ENCODE data around the gene DNAH17. TPM values are rescaled to one million over a fixed set of nuclear protein-coding genes. Genes with fewer than 3 reads are reported as not detected.

The DNAH17 gene
- polyA plus RNA-seq, 1 of the 3 experiments (the other 2 are of a cell fraction), result not detected

DNA sequence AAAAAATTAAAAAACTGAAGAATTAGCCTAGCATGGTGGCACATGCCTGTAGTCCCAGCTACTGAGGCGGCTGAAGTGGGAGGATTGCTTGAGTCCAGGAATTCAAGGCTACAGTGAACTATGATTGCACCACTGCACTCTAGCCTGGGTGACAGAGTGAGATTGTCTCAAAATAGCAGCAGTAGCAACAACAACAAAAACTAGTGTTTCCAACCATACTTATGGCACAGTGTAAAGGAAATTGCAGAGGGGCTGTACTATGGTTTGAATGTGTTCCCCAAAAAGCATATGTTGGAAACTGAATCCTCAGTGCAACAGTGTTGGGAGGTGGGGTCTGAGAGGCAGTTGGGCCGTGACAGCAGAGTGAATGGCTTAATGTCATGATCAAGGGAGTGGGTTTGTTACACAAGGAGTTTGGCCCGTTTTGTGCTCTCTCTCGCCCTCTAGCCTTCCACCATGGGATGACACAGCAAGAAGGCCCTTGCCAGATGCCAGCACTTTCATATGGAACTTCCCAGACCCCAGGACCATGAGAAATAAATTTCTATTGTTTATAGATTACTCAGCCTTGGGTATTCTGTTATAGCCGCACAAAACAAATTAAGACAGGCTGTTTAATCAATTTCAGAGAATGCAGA lies 128.7 kb downstream of the DNAH17 start:
- Histone ChIP-seq H3K27ac (ENCODE audit: low read depth in 2 of 2, low read length in 1 of 2) (no peak overlapping the region), H3K27me3 (ENCODE audit: insufficient read depth) (no peaks in the 10 kb centered on the region), H4K20me1 (ENCODE audit: insufficient read depth) (no peaks in the 10 kb centered on the region), H3K9me3 (no peaks in the 10 kb centered on the region), H3F3A (replicated peaks; ENCODE audit: insufficient read depth) (no peaks in the 10 kb centered on the region), H3K4me3 (ENCODE audit: low read depth in 2 of 2, low read length in 1 of 2) (no peak overlapping the region), H3K4me1 (ENCODE audit: control insufficient read depth in 1 of 2, insufficient read depth in 2 of 2, low read depth in 1 of 2, low read length in 1 of 2) (peaks cover 0 to 2% of the 10 kb centered on the region in 2 experiments; a peak in 1 of 4 replicates), H3K9ac (no peak overlapping the region), H3K9me2 (no peaks in the 10 kb centered on the region), H3K79me2 (ENCODE audit: insufficient read depth) (no peaks in the 10 kb centered on the region), H2AFZ (ENCODE audit: low read depth) (no peak overlapping the region), H3K36me3 (replicated peaks in 1 of 2; ENCODE audit: control insufficient read depth in 1 of 2, insufficient read depth in 2 of 2, low read length in 1 of 2) (no peaks in the 10 kb centered on the region), H3K4me2 (no peak overlapping the region)
- WGBS (ENCODE audit: low lambda C conversion rate), result 55% methylated on average over 5 of the region's 5 CpGs
- DNase-seq, result no peak
- ChIA-PET CTCF (interaction anchor here (1.7 to 4.2 kb wide), 2 partner anchors 27 to 88 kb away, joined by 4 to 23 read pairs; no protein-coding TSS in a partner anchor), POLR2A (no interaction called here)
- TF ChIP-seq, protein P1, sequence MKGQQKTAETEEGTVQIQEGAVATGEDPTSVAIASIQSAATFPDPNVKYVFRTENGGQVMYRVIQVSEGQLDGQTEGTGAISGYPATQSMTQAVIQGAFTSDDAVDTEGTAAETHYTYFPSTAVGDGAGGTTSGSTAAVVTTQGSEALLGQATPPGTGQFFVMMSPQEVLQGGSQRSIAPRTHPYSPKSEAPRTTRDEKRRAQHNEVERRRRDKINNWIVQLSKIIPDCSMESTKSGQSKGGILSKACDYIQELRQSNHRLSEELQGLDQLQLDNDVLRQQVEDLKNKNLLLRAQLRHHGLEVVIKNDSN (IDR thresholded peaks at IDR 0.05; ENCODE audit: borderline replicate concordance, low read depth), result no peak
- TF ChIP-seq, protein P2, sequence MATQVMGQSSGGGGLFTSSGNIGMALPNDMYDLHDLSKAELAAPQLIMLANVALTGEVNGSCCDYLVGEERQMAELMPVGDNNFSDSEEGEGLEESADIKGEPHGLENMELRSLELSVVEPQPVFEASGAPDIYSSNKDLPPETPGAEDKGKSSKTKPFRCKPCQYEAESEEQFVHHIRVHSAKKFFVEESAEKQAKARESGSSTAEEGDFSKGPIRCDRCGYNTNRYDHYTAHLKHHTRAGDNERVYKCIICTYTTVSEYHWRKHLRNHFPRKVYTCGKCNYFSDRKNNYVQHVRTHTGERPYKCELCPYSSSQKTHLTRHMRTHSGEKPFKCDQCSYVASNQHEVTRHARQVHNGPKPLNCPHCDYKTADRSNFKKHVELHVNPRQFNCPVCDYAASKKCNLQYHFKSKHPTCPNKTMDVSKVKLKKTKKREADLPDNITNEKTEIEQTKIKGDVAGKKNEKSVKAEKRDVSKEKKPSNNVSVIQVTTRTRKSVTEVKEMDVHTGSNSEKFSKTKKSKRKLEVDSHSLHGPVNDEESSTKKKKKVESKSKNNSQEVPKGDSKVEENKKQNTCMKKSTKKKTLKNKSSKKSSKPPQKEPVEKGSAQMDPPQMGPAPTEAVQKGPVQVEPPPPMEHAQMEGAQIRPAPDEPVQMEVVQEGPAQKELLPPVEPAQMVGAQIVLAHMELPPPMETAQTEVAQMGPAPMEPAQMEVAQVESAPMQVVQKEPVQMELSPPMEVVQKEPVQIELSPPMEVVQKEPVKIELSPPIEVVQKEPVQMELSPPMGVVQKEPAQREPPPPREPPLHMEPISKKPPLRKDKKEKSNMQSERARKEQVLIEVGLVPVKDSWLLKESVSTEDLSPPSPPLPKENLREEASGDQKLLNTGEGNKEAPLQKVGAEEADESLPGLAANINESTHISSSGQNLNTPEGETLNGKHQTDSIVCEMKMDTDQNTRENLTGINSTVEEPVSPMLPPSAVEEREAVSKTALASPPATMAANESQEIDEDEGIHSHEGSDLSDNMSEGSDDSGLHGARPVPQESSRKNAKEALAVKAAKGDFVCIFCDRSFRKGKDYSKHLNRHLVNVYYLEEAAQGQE (IDR thresholded peaks at IDR 0.05; ENCODE audit: low read depth, low read length), result no peak
- TF ChIP-seq CTCF (IDR thresholded peaks at IDR 0.05) (peak; percentile 30; the same call in 1 of the 2 replicates), JUND (IDR thresholded peaks at IDR 0.05) (no peak), FOXJ3 (CRISPR knock-in tag; IDR thresholded peaks at IDR 0.05) (no peak)

DNA sequence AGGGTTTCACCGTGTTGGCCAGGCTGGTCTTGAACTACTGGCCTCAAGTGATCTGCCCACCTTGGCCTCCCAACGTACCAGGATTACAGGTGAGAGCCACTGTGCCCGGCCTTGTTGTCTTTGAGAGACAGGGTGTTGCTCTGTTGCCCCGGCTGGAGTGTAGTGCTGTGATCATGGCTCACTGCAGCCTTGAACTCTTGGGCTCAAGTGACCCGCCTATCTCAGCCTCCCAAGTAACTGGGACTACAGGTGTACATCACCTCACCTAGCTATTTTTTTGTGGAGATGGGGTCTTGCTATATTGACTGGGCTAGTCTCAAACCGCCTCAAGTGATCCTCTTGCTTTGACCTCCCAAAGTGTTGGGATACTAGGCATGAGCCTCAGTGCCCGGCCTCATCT lies 130.4 kb downstream of the DNAH17 start:
- H3K9ac ChIP-seq, result no peak overlapping the region
- no peaks in the 10 kb centered on the region for H3K9me3 ChIP-seq
- no peaks in the 10 kb centered on the region for H3K9me2 ChIP-seq
- H3K27me3 ChIP-seq (ENCODE audit: insufficient read depth), result no peaks in the 10 kb centered on the region
- 77% methylated on average over 7 of the region's 7 CpGs for WGBS (ENCODE audit: low lambda C conversion rate)
- no peaks in the 10 kb centered on the region for H3F3A ChIP-seq (replicated peaks; ENCODE audit: insufficient read depth)
- H3K4me1 ChIP-seq (ENCODE audit: control insufficient read depth in 1 of 2, insufficient read depth in 2 of 2, low read depth in 1 of 2, low read length in 1 of 2), result peaks cover 0 to 2% of the 10 kb centered on the region in 2 experiments; a peak in 1 of 4 replicates
- no peak overlapping the region for H2AFZ ChIP-seq (ENCODE audit: low read depth)
- POLR2A ChIA-PET, result no interaction called here
- DNase-seq, result no peak
- no peaks in the 10 kb centered on the region for H4K20me1 ChIP-seq (ENCODE audit: insufficient read depth)
- H3K27ac ChIP-seq (ENCODE audit: low read depth in 2 of 2, low read length in 1 of 2), result no peak overlapping the region
- H3K4me3 ChIP-seq (ENCODE audit: low read depth in 2 of 2, low read length in 1 of 2), result no peak overlapping the region
- CTCF ChIA-PET, result interaction anchor here (1.0 to 4.2 kb wide), 4 partner anchors 10 to 158 kb away, joined by 3 to 23 read pairs (median 7); no protein-coding TSS in a partner anchor
- H3K36me3 ChIP-seq (replicated peaks in 1 of 2; ENCODE audit: control insufficient read depth in 1 of 2, insufficient read depth in 2 of 2, low read length in 1 of 2), result no peaks in the 10 kb centered on the region
- H3K4me2 ChIP-seq, result no peak overlapping the region
- H3K79me2 ChIP-seq (ENCODE audit: insufficient read depth), result no peaks in the 10 kb centered on the region
- TF ChIP-seq ELF1 (IDR thresholded peaks at IDR 0.05), result no peak
- TF ChIP-seq, protein P3, sequence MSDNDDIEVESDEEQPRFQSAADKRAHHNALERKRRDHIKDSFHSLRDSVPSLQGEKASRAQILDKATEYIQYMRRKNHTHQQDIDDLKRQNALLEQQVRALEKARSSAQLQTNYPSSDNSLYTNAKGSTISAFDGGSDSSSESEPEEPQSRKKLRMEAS (IDR thresholded peaks at IDR 0.05; ENCODE audit: low read depth), result no peak
- no peak for TF ChIP-seq USF2 (IDR thresholded peaks at IDR 0.05; ENCODE audit: borderline replicate concordance, low read depth, low read length)
- TF ChIP-seq SIN3A (IDR thresholded peaks at IDR 0.05; ENCODE audit: borderline replicate concordance, low read depth, low read length), result no peak
- TF ChIP-seq, protein P2 (IDR thresholded peaks at IDR 0.05; ENCODE audit: low read depth, low read length), result no peak
- TF ChIP-seq TEAD4 (IDR thresholded peaks at IDR 0.05; ENCODE audit: borderline replicate concordance, insufficient read depth), result no peak
- no peak for TF ChIP-seq JUND (IDR thresholded peaks at IDR 0.05)
- no peak for TF ChIP-seq IRF3 (IDR thresholded peaks at IDR 0.05; ENCODE audit: low read depth, low read length)
- no peak for TF ChIP-seq GATA2 (CRISPR knock-in tag; IDR thresholded peaks at IDR 0.05)

Data from SK-N-SH (cell line).